GM18520 (cell line): ENCODE measurements around the gene CYTL1.
"Not testable (repeated sequence)": the region's sequence is repeated elsewhere in the genome, so short reads cannot be mapped to it uniquely, and the experiment has no call there.

Experiments used
- ATAC-seq: cut with Tn5 transposase; IDR thresholded peaks from one replicate; pipeline ENCODE4 v1.9.1; 2021; ENCODE audit not compliant: unreplicated experiment

CYTL1 gene

GRCh38 chr4:5019274-5019673, at the start of gene CYTL1:
Gene CYTL1, minus strand, starts transcription at chr4:5019458. Its CDS starts 13 bp downstream, at chr4:5019445.
- ATAC-seq: no peak

GRCh38 chr4:5067908-5068307, 48.6 kb upstream of the CYTL1 start:
- no peak for ATAC-seq

- not testable (repeated sequence) for ATAC-seq
Measured at GRCh38 chr4:5066968-5067367, 47.7 kb upstream of the CYTL1 start.

GRCh38 chr4:5066101-5066500, 46.8 kb upstream of the CYTL1 start:
- no peak for ATAC-seq

GRCh38 chr4:5055411-5055810, 36.2 kb upstream of the CYTL1 start:
- ATAC-seq: no peak

- ATAC-seq: no peak
Measured at GRCh38 chr4:5054532-5054931, 35.3 kb upstream of the CYTL1 start.

- no peak for ATAC-seq
Measured at GRCh38 chr4:5052726-5053425, 33.6 kb upstream of the CYTL1 start.

GRCh38 chr4:5052204-5052702, 33.0 kb upstream of the CYTL1 start:
- ATAC-seq: no peak

- no peak for ATAC-seq
Measured at GRCh38 chr4:5051278-5052203, 32.3 kb upstream of the CYTL1 start, which contains the start of gene STK32B. Gene STK32B, plus strand, starts transcription at chr4:5051480.

GRCh38 chr4:5050520-5051277, 31.4 kb upstream of the CYTL1 start:
- no peak for ATAC-seq

GRCh38 chr4:5048721-5049120, 29.5 kb upstream of the CYTL1 start:
- no peak for ATAC-seq

GRCh38 chr4:5045097-5045496, 25.8 kb upstream of the CYTL1 start:
- ATAC-seq: no peak

GRCh38 chr4:5044341-5044740, 25.1 kb upstream of the CYTL1 start:
- ATAC-seq: no peak

- no peak for ATAC-seq
Measured at GRCh38 chr4:5043579-5043978, 24.3 kb upstream of the CYTL1 start.

- no peak for ATAC-seq
Measured at GRCh38 chr4:5041699-5042098, 22.4 kb upstream of the CYTL1 start.

GRCh38 chr4:5040856-5041620, 21.8 kb upstream of the CYTL1 start:
- ATAC-seq: no peak

- no peak for ATAC-seq
Measured at GRCh38 chr4:5039800-5040199, 20.5 kb upstream of the CYTL1 start.

GRCh38 chr4:5037553-5038551, 18.6 kb upstream of the CYTL1 start:
- no peak for ATAC-seq

GRCh38 chr4:5036239-5036638, 17.0 kb upstream of the CYTL1 start:
- no peak for ATAC-seq
